Peyer's patch (tissue), 4 donors: ENCODE data around the gene ZNF664.

Experiments
- CTCF ChIP-seq, 6 experiments: fragments of 450-650 bp in 4 of 6; fragments of 200-600 bp in 2 of 6; sonication (generic) in 1 of 6; IDR thresholded peaks; one replicate each; pipeline ENCODE4 v1.5.1; 2017 to 2019; ENCODE audit warnings: antibody characterized with exemption in 6 of 6, mild to moderate bottlenecking in 3 of 6, moderate library complexity in 1 of 6
- POLR2A ChIP-seq, 2 donors: fragments of 450-650 bp; IDR thresholded peaks; one replicate each; pipeline ENCODE4 v1.5.1; 2017; ENCODE audit warnings: antibody characterized with exemption in 2 of 2, mild to moderate bottlenecking in 2 of 2, moderate library complexity in 2 of 2

DNA sequence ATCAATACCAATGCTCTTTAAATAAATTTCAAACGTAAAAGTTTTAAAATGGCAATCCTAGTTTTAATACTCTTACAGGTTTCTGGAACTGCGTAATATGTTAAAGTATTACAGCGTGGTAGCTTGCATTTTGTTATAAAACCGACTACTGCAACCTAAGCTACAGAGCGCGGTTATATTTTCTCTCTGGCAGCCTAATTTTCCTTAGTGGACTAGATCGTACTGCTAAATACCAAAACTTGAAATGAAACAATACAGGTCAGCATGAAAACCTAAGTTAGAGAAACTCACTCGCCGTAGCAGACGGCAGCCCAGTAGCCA, 1.6 kb upstream of the ZNF664 start:
- peak in 1 of 2 donors; percentile 8 for TF ChIP-seq POLR2A (IDR thresholded peaks at IDR 0.05)
- TF ChIP-seq CTCF (IDR thresholded peaks at IDR 0.05) = no peak
